ENCODE results near the gene HLA-B.
"Not testable (repeated sequence)": the region's sequence is repeated elsewhere in the genome, so short reads cannot be mapped to it uniquely, and the experiment has no call there.

- TF ChIP-seq CTCF (IDR thresholded peaks at IDR 0.05; ENCODE audit: low read length); EZH2 (IDR thresholded peaks at IDR 0.05; ENCODE audit: borderline replicate concordance, low read length): not testable (repeated sequence)
Observed at GRCh38 chr6:31397153-31397499, 40.1 kb upstream of the HLA-B start.

Measured in OCI-LY1 (cell line).